ENCODE measurements around the gene TIGD7.

DNA sequence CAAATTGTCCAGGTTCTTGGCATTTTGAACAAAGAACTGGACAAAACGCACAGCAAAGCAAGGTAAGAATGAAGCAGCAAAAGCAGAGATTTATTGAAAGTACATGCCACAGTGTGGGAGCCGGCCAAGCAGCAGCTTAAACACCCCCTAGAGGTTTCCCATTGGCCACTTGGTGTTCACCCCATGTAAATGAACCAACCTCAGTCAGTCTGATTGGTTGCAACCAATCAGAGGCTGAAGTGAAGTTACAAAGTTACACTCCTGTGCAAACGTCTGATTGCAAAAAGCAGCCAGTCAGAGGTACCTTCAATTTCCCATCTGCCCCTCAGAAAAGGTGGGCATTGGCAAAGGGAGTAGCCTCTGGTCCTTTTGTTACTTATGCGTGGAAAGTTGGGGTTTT is 30.7 kb downstream of the TIGD7 start:
- TF ChIP-seq POLR2AphosphoS5 (IDR thresholded peaks at IDR 0.05) (no peak), POLR2A (IDR thresholded peaks at IDR 0.05) (no peak)
- TF ChIP-seq, protein P1, sequence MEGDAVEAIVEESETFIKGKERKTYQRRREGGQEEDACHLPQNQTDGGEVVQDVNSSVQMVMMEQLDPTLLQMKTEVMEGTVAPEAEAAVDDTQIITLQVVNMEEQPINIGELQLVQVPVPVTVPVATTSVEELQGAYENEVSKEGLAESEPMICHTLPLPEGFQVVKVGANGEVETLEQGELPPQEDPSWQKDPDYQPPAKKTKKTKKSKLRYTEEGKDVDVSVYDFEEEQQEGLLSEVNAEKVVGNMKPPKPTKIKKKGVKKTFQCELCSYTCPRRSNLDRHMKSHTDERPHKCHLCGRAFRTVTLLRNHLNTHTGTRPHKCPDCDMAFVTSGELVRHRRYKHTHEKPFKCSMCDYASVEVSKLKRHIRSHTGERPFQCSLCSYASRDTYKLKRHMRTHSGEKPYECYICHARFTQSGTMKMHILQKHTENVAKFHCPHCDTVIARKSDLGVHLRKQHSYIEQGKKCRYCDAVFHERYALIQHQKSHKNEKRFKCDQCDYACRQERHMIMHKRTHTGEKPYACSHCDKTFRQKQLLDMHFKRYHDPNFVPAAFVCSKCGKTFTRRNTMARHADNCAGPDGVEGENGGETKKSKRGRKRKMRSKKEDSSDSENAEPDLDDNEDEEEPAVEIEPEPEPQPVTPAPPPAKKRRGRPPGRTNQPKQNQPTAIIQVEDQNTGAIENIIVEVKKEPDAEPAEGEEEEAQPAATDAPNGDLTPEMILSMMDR (IDR thresholded peaks at IDR 0.05): no peak

Data from breast epithelium (tissue), 3 donors.